ENCODE results near the gene IGF2BP3.

Gene IGF2BP3

DNA sequence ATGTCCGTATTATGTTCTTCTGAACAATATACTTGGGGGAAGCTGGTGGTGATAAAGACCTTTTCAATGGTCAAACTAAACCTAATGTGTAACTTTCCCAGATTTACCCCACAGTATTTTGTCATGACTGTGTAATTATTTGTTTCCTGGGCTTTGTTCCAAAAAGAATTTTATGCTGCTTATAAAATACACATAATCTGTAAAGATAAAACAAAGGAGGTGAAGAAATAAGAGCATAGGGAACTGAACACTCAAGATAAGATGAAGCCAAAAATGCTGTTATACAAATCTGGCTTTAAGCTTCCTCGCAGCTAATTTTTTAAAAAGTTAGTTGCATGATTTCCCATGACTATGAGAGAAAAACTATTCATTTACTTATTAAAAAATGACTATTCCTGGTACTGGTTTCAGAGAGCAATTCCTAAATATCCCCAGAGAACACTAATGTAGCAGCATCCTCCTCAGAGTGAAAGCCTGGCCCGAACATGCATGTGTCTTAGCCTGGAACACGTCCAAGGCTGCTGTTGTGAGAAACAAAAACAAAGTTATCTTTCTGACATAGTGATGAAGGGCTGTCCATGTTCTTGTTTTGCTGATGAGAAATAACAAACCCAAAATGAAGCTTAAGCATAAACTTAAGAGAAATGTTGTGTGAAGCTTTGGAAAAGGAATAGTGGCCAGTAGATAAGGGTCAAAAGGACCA, 137.2 kb downstream of the IGF2BP3 start:
- TF ChIP-seq CTCF (IDR thresholded peaks at IDR 0.05) = no peak

DNA sequence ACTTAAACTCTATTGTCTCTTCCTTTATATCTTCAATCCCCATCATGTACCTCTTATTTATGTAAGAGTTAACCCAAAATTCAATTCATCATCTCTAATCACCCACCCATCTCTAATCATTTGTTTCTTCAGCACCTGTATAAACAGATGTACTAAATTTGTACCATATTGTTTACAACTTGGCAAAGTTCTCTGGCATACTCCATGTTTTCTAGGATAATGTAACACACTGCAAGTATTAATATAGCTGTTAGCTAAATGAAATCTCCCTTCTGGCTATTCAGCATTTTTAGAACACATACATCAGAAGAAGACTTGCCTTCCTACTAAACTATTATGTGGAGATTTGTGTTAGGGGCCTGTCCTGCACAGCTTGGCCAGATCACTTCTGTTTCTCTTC, 138.1 kb downstream of the IGF2BP3 start:
- TF ChIP-seq CTCF (IDR thresholded peaks at IDR 0.05) = no peak

- no peak for TF ChIP-seq CTCF (IDR thresholded peaks at IDR 0.05)
Observed at GRCh38 chr7:23331132-23331531, 139.2 kb downstream of the IGF2BP3 start.

GRCh38 chr7:23315366-23315765, 154.9 kb downstream of the IGF2BP3 start:
- no peak for TF ChIP-seq CTCF (IDR thresholded peaks at IDR 0.05)

DNA sequence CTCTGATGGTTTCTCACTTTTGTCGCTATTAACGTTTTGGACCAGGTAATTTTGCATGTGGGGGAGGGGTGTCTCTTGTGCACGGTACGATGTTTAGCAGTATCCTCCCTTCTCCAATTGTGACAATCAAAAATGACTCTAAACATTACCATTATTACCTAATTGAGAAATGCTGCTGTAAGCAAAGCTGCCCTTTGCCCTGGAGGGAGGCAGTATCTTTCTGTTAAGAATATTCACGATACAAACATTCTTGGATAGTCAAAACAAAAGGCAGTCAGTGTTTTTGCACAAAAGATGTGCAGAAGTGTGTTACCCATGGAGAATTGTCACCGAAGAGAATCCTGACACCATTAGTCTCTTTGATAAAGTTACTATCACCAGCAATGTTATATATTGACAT, 161.5 kb downstream of the IGF2BP3 start:
- no peak for TF ChIP-seq CTCF (IDR thresholded peaks at IDR 0.05)

DNA sequence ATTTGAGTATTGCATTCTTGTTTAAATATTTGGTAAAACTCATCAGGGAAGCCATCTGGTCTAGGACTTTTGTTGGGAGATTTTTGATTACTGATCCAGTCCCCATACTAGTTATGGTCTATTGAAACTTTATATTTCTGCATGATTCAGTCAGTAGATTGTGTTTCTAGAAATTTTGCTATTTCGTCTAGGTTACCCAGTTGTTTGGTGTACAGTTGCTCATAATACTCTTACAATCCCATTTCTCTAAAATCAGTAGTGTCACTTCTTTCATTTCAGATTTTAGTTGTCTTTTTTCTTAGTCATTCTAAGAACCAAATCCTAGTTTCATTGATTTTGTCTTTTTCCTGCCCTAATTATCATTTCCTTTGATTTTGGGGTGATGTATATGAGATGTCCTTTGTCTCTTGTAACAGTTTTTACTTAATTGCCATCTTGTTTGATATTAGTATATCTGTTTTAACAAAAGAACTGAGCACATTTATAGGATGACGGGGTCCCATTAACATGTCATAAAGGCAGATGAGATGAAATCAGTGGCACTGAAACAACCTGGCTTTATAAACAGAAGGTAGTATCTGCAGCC, 163.3 kb downstream of the IGF2BP3 start:
- no peak for TF ChIP-seq CTCF (IDR thresholded peaks at IDR 0.05)

- no peak for TF ChIP-seq CTCF (IDR thresholded peaks at IDR 0.05)
Observed at GRCh38 chr7:23299770-23300300, 170.5 kb downstream of the IGF2BP3 start.
